Right lobe of liver (tissue), 6 donors: ENCODE measurements around the gene APRT. TPM values are rescaled to one million over a fixed set of nuclear protein-coding genes. Genes with fewer than 3 reads are reported as not detected.

Experiments used
- ATAC-seq, 4 donors: fragments of 200-7000 bp; cut with Tn5 transposase; one replicate each; pipeline ENCODE4 v1.9.1; 2020; ENCODE audit warnings: mild to moderate bottlenecking in 4 of 4, moderate library complexity in 4 of 4
- DNase-seq, 3 donors: peaks; one replicate each; pipeline ENCODE4 v3.0.0-alpha.2; 2020
- H3K27ac ChIP-seq, 3 donors: fragments of 200-600 bp; one replicate each; pipeline ENCODE4 v1.8.0; 2022
- H3K27me3 ChIP-seq, 2 donors: fragments of 200-600 bp; one replicate each; pipeline ENCODE4 v1.8.0; 2022
- H3K36me3 ChIP-seq, 4 donors: fragments of 200-600 bp; sonication (generic) in 1 of 4; one replicate each; pipeline versions ENCODE4 v1.5.1 to v1.8.0; 2017 to 2022; ENCODE audit warnings: control low read depth in 1 of 4
- H3K4me1 ChIP-seq, 4 donors: fragments of 200-600 bp; sonication (generic) in 1 of 4; one replicate each; pipeline versions ENCODE4 v1.5.1 to v1.8.0; 2017 to 2022; ENCODE audit warnings: control low read depth in 1 of 4
- H3K4me3 ChIP-seq, 3 donors: fragments of 200-600 bp; one replicate each; pipeline ENCODE4 v1.8.0; 2022
- H3K9me3 ChIP-seq, 4 donors: fragments of 200-600 bp; sonication (generic) in 1 of 4; one replicate each; pipeline versions ENCODE4 v1.5.1 to v1.8.0; 2017 to 2022; ENCODE audit warnings: control low read depth in 1 of 4
- CTCF ChIP-seq, 4 donors: fragments of 200-600 bp in 3 of 4; fragments of 450-650 bp in 1 of 4; IDR thresholded peaks; one replicate each; pipeline versions ENCODE4 v1.5.1 to v1.8.0; 2016 to 2022; ENCODE audit warnings: antibody characterized with exemption in 4 of 4, mild to moderate bottlenecking in 2 of 4
- POLR2A ChIP-seq: fragments of 450-650 bp; IDR thresholded peaks from one replicate; pipeline ENCODE4 v1.6.1; 2017; ENCODE audit warnings: antibody characterized with exemption, mild to moderate bottlenecking
- WGBS: methylation state at CpG from one replicate; pipeline ENCODE4 v1.1.6; 2018; ENCODE audit warnings: low coverage, low lambda C conversion rate; ENCODE audit not compliant: insufficient coverage; ENCODE audit errors: missing lambda C conversion rate; 5-methylcytosine and 5-hydroxymethylcytosine counted together
- intact Hi-C, 2 donors: fragments of 100-400 bp; cut with DNase I; formaldehyde crosslinking; loops; one replicate each; pipeline versions ENCODE4 v1.11.2 to v1.14.1; 2022
- total RNA-seq, 6 experiments: library from RNA; depleted of rRNA in 2 of 6; stranded (reverse); fragments of >200 nt in 2 of 6; fragmentation: NEBNext Ultra II Directional in 3 of 6; extraction: Animal tissue kit (Norgen Biotek cat#: 25700) in 3 of 6; gene quantifications; one replicate each; pipeline versions ENCODE4 v1.1.0 to v1.2.4, GENCODE V29; 2016 to 2023
- donor health status: DM: no; HTN: yes; CAD: no.
- donor health status: DM: no; HTN: no; CAD: no.
- donor health status: DM: no; HTN: no; CAD: no.
- donor health status: DM: no; HTN: yes; CAD: no.
- donor health status: DM: no; HTN: yes; CAD: no.

APRT gene
- total RNA-seq, 6 experiments from 2014 or later: 61.4 to 120 (median 74.1) TPM

- Histone ChIP-seq H3K4me3 (no peak overlapping the region), H3K27ac (peak overlapping the region; percentile 8 to 79 (median 75)), H3K4me1 (peaks cover 0 to 54% (median 24%) of the 10 kb centered on the region in 4 donors), H3K36me3 (no peaks in the 10 kb centered on the region), H3K9me3 (no peaks in the 10 kb centered on the region), H3K27me3 (no peaks in the 10 kb centered on the region)
- DNase-seq (peak; percentile 73 to 84 (median 80)), ATAC-seq (peak; percentile 57 to 76 (median 70))
- 37% methylated on average over 4 of the region's 14 CpGs for WGBS
- TF ChIP-seq CTCF (IDR thresholded peaks at IDR 0.05) (peak in 3 of 4 donors; percentile 18 to 25 (median 25)), POLR2A (no peak)
- intact Hi-C loops: no loop called here
Measured at GRCh38 chr16:88763502-88764053, 48.1 kb downstream of the APRT start.

- Histone ChIP-seq H3K27ac (peak overlapping the region; percentile 8 to 79 (median 75)), H3K4me3 (no peak overlapping the region), H3K4me1 (peaks cover 0 to 50% (median 26%) of the 10 kb centered on the region in 4 donors), H3K27me3 (no peaks in the 10 kb centered on the region), H3K9me3 (no peaks in the 10 kb centered on the region), H3K36me3 (no peaks in the 10 kb centered on the region)
- DNase-seq (peak in 1 of 3 donors; percentile 75), ATAC-seq (no peak)
- intact Hi-C loops: no loop called here
- no peak for TF ChIP-seq POLR2A
- TF ChIP-seq CTCF (IDR thresholded peaks at IDR 0.05): no peak
- no CpG with 5 or more reads among the region's 10 CpGs for WGBS
Measured at GRCh38 chr16:88762941-88763340, 48.8 kb downstream of the APRT start.

- intact Hi-C loops: no loop called here
- Histone ChIP-seq H3K36me3 (no peaks in the 10 kb centered on the region), H3K4me1 (peaks cover 0 to 44% (median 23%) of the 10 kb centered on the region in 4 donors), H3K27me3 (no peaks in the 10 kb centered on the region), H3K4me3 (no peak overlapping the region), H3K27ac (peak overlapping the region in 1 of 3 donors; percentile 75), H3K9me3 (no peaks in the 10 kb centered on the region)
- no CpG with 5 or more reads among the region's 16 CpGs for WGBS
- no peak for TF ChIP-seq POLR2A
- no peak for TF ChIP-seq CTCF (IDR thresholded peaks at IDR 0.05)
- ATAC-seq (no peak), DNase-seq (no peak)
Measured at GRCh38 chr16:88762258-88762870, 49.4 kb downstream of the APRT start.

- H3K27ac ChIP-seq: no peak overlapping the region
- ATAC-seq: no peak
- DNase-seq: no peak
- peaks cover 0 to 44% (median 23%) of the 10 kb centered on the region in 4 donors for H3K4me1 ChIP-seq
- H3K9me3 ChIP-seq: no peaks in the 10 kb centered on the region
- TF ChIP-seq POLR2A: no peak
- H3K4me3 ChIP-seq: no peak overlapping the region
- no peaks in the 10 kb centered on the region for H3K27me3 ChIP-seq
- no CpG with 5 or more reads among the region's 10 CpGs for WGBS
- no peaks in the 10 kb centered on the region for H3K36me3 ChIP-seq
- intact Hi-C loops: no loop called here
Measured at GRCh38 chr16:88761830-88762229, 49.9 kb downstream of the APRT start.

- H3K36me3 ChIP-seq: no peaks in the 10 kb centered on the region
- intact Hi-C loops: no loop called here
- peaks cover 0 to 44% (median 23%) of the 10 kb centered on the region in 4 donors for H3K4me1 ChIP-seq
- TF ChIP-seq CTCF (IDR thresholded peaks at IDR 0.05) (no peak), POLR2A (no peak)
- no peaks in the 10 kb centered on the region for H3K27me3 ChIP-seq
- DNase-seq (no peak), ATAC-seq (no peak)
- no peak overlapping the region for H3K27ac ChIP-seq
- whole genome bisulfite sequencing: 20% methylated on average over 1 of the region's 11 CpGs
- H3K9me3 ChIP-seq: no peaks in the 10 kb centered on the region
- H3K4me3 ChIP-seq: no peak overlapping the region
Measured at GRCh38 chr16:88761143-88761534, 50.6 kb downstream of the APRT start.
